ENCODE data around the gene MEG3. TPM values are rescaled to one million over a fixed set of nuclear protein-coding genes. Genes with fewer than 3 reads are reported as not detected.

Gene MEG3
- total and polyA plus RNA-seq, 2 donors from 2014 or later, result 24.0 to 29.6 TPM

GRCh38 chr14:100787659-100788058, 38.3 kb upstream of the MEG3 start:
- Histone ChIP-seq H3K9ac (ENCODE audit: low read length in 3 of 3) (no peak overlapping the region), H3K27ac (ENCODE audit: low read depth in 2 of 2, low read length in 2 of 2) (no peak overlapping the region), H3K9me3 (ENCODE audit: control insufficient read depth in 2 of 3, insufficient read depth in 1 of 3, low read length in 3 of 3) (no peaks in the 10 kb centered on the region), H3K36me3 (ENCODE audit: control insufficient read depth in 2 of 3, insufficient read depth in 3 of 3, low read length in 3 of 3) (no peaks in the 10 kb centered on the region), H3K4me1 (ENCODE audit: control insufficient read depth in 2 of 3, insufficient read depth in 2 of 3, low read depth in 1 of 3, low read length in 3 of 3) (no peaks in the 10 kb centered on the region), H3K4me3 (ENCODE audit: low read length in 3 of 3) (no peak overlapping the region), H3K27me3 (ENCODE audit: control insufficient read depth, insufficient read depth, low read length) (no peaks in the 10 kb centered on the region)
- no peak for TF ChIP-seq CTCF (IDR thresholded peaks at IDR 0.05; ENCODE audit: borderline replicate concordance, extremely low read depth, insufficient read depth)
- intact Hi-C loops (cut with DNase I), result no loop called here
- no peak for FAIRE-seq
- DNase-seq, result no peak

GRCh38 chr14:100788517-100788916, 37.4 kb upstream of the MEG3 start:
- H3K9me3 ChIP-seq (ENCODE audit: control insufficient read depth in 2 of 3, insufficient read depth in 1 of 3, low read length in 3 of 3), result no peaks in the 10 kb centered on the region
- H3K27me3 ChIP-seq (ENCODE audit: control insufficient read depth, insufficient read depth, low read length), result no peaks in the 10 kb centered on the region
- no peak for DNase-seq
- H3K27ac ChIP-seq (ENCODE audit: low read depth in 2 of 2, low read length in 2 of 2), result no peak overlapping the region
- no peak for FAIRE-seq
- no peaks in the 10 kb centered on the region for H3K36me3 ChIP-seq (ENCODE audit: control insufficient read depth in 2 of 3, insufficient read depth in 3 of 3, low read length in 3 of 3)
- intact Hi-C loops (cut with DNase I), result no loop called here
- no peak overlapping the region for H3K9ac ChIP-seq (ENCODE audit: low read length in 3 of 3)
- no peak overlapping the region for H3K4me3 ChIP-seq (ENCODE audit: low read length in 3 of 3)
- no peaks in the 10 kb centered on the region for H3K4me1 ChIP-seq (ENCODE audit: control insufficient read depth in 2 of 3, insufficient read depth in 2 of 3, low read depth in 1 of 3, low read length in 3 of 3)
- TF ChIP-seq CTCF (IDR thresholded peaks at IDR 0.05; ENCODE audit: borderline replicate concordance, extremely low read depth, insufficient read depth), result no peak

GRCh38 chr14:100788942-100789341, 37.0 kb upstream of the MEG3 start:
- H3K4me1 ChIP-seq (ENCODE audit: control insufficient read depth in 2 of 3, insufficient read depth in 2 of 3, low read depth in 1 of 3, low read length in 3 of 3), result no peaks in the 10 kb centered on the region
- TF ChIP-seq CTCF (IDR thresholded peaks at IDR 0.05; ENCODE audit: borderline replicate concordance, extremely low read depth, insufficient read depth), result no peak
- DNase-seq (no peak), FAIRE-seq (no peak)
- H3K36me3 ChIP-seq (ENCODE audit: control insufficient read depth in 2 of 3, insufficient read depth in 3 of 3, low read length in 3 of 3), result no peaks in the 10 kb centered on the region
- no peak overlapping the region for H3K27ac ChIP-seq (ENCODE audit: low read depth in 2 of 2, low read length in 2 of 2)
- H3K4me3 ChIP-seq (ENCODE audit: low read length in 3 of 3), result no peak overlapping the region
- H3K27me3 ChIP-seq (ENCODE audit: control insufficient read depth, insufficient read depth, low read length), result no peaks in the 10 kb centered on the region
- intact Hi-C loops (cut with DNase I), result no loop called here
- no peak overlapping the region for H3K9ac ChIP-seq (ENCODE audit: low read length in 3 of 3)
- no peaks in the 10 kb centered on the region for H3K9me3 ChIP-seq (ENCODE audit: control insufficient read depth in 2 of 3, insufficient read depth in 1 of 3, low read length in 3 of 3)

Data from kidney (tissue), 14 donors.